HEK293 (cell line): Measurements from ENCODE around the gene VHLL.

Experiments used
- CTCF ChIA-PET: fragments of 350-600 bp; formaldehyde crosslinking; extraction: SDS; loops from one replicate; lab custom pipeline; 2021; ENCODE audit warnings: antibody characterized with exemption; lab: Yijun Ruan, JAX
- POLR2A ChIA-PET: fragments of 300-600 bp; formaldehyde crosslinking; extraction: SDS; loops from one replicate; lab custom pipeline; 2020; ENCODE audit warnings: antibody characterized with exemption, inconsistent platforms; lab: Yijun Ruan, JAX
- H3K27ac ChIP-seq: fragments of 200-500 bp; sonication (Bioruptor generic); 2 replicates; pipeline ENCODE4 v1.5.1; 2014; ENCODE audit warnings: low read depth, low read length, control low read depth, inconsistent platforms; ENCODE audit errors: extremely low read depth
- H3K36me3 ChIP-seq, 2 experiments: fragments of 200-500 bp in 1 of 2; sonication (Bioruptor generic) in 1 of 2; 1 replicate in 1 of 2; 2 replicates in 1 of 2; pipeline ENCODE4 v1.5.1; 2014 to 2017; ENCODE audit warnings: inconsistent platforms in 2 of 2, low read length in 2 of 2; ENCODE audit not compliant: control insufficient read depth in 2 of 2, insufficient read depth in 1 of 2
- H3K4me1 ChIP-seq: fragments of 200-500 bp; sonication (Bioruptor generic); 2 replicates; pipeline ENCODE4 v1.5.1; 2014; ENCODE audit warnings: mild to moderate bottlenecking, low read length, inconsistent platforms; ENCODE audit not compliant: control insufficient read depth, insufficient read depth
- H3K4me3 ChIP-seq: 2 replicates; pipeline ENCODE4 v1.5.1; 2011; ENCODE audit warnings: low read depth, mild to moderate bottlenecking, control low read depth, low read length, moderate library complexity
- H3K9me3 ChIP-seq: fragments of 200-500 bp; sonication (Bioruptor generic); 2 replicates; pipeline ENCODE4 v1.5.1; 2014; ENCODE audit warnings: low read depth, low read length, inconsistent platforms; ENCODE audit not compliant: control insufficient read depth, insufficient read depth
- FEZF1 ChIP-seq: fragments of 450-650 bp; formaldehyde crosslinking; IDR thresholded peaks from 2 replicates; pipeline ENCODE4 v1.5.1; 2016; ENCODE audit warnings: missing biosample characterization, missing genetic modification characterization
- IKZF3 ChIP-seq: fragments of 450-650 bp; IDR thresholded peaks from 2 replicates; pipeline ENCODE4 v1.5.0; 2018; ENCODE audit warnings: missing biosample characterization, mild to moderate bottlenecking, missing genetic modification characterization, moderate library complexity
- KLF17 ChIP-seq: fragments of 450-650 bp; formaldehyde crosslinking; IDR thresholded peaks from 2 replicates; pipeline ENCODE4 v1.5.1; 2016; ENCODE audit warnings: missing biosample characterization, missing genetic modification characterization
- SCRT2 ChIP-seq: fragments of 450-650 bp; formaldehyde crosslinking; IDR thresholded peaks from 2 replicates; pipeline ENCODE4 v1.5.1; 2016; ENCODE audit warnings: missing biosample characterization, missing genetic modification characterization
- ZBTB21 ChIP-seq: fragments of 450-650 bp; formaldehyde crosslinking; IDR thresholded peaks from 2 replicates; pipeline ENCODE4 v1.5.1; 2017; ENCODE audit warnings: missing biosample characterization, missing genetic modification characterization
- ZFP3 ChIP-seq: fragments of 450-650 bp; formaldehyde crosslinking; IDR thresholded peaks from 2 replicates; pipeline ENCODE4 v1.5.1; 2016; ENCODE audit warnings: low read depth, missing biosample characterization, missing genetic modification characterization
- ZNF157 ChIP-seq: fragments of 450-650 bp; formaldehyde crosslinking; IDR thresholded peaks from 2 replicates; pipeline ENCODE4 v1.5.1; 2016; ENCODE audit warnings: missing biosample characterization, missing genetic modification characterization
- ZNF391 ChIP-seq: fragments of 450-650 bp; formaldehyde crosslinking; IDR thresholded peaks from 2 replicates; pipeline ENCODE4 v1.5.1; 2016; ENCODE audit warnings: low read depth, missing biosample characterization, missing genetic modification characterization, borderline replicate concordance
- ZNF404 ChIP-seq: fragments of 450-650 bp; formaldehyde crosslinking; IDR thresholded peaks from 2 replicates; pipeline ENCODE4 v1.5.1; 2017; ENCODE audit warnings: missing biosample characterization, missing genetic modification characterization
- ZNF416 ChIP-seq: fragments of 450-650 bp; formaldehyde crosslinking; IDR thresholded peaks from 2 replicates; pipeline ENCODE4 v1.5.1; 2016; ENCODE audit warnings: missing biosample characterization, missing genetic modification characterization
- ZNF560 ChIP-seq: fragments of 450-650 bp; formaldehyde crosslinking; IDR thresholded peaks from 2 replicates; pipeline ENCODE4 v1.5.1; 2017; ENCODE audit warnings: missing biosample characterization, missing genetic modification characterization, borderline replicate concordance
- ZNF561 ChIP-seq: fragments of 450-650 bp; IDR thresholded peaks from 2 replicates; pipeline ENCODE4 v1.5.1; 2018; ENCODE audit warnings: missing biosample characterization, missing genetic modification characterization, borderline replicate concordance
- ZNF654 ChIP-seq: fragments of 450-650 bp; formaldehyde crosslinking; IDR thresholded peaks from 2 replicates; pipeline ENCODE4 v1.5.1; 2016; ENCODE audit warnings: low read depth, missing biosample characterization, missing genetic modification characterization
- ZNF660 ChIP-seq: fragments of 450-650 bp; IDR thresholded peaks from 2 replicates; pipeline ENCODE4 v1.5.1; 2018; ENCODE audit warnings: missing biosample characterization, mild to moderate bottlenecking, missing genetic modification characterization
- ZNF791 ChIP-seq: fragments of 450-650 bp; formaldehyde crosslinking; IDR thresholded peaks from 2 replicates; pipeline ENCODE4 v1.5.1; 2016; ENCODE audit warnings: missing biosample characterization, missing genetic modification characterization
- ZNF843 ChIP-seq: fragments of 450-650 bp; formaldehyde crosslinking; IDR thresholded peaks from 2 replicates; pipeline ENCODE4 v1.5.1; 2016; ENCODE audit warnings: missing biosample characterization, missing genetic modification characterization
- ZSCAN18 ChIP-seq: fragments of 450-650 bp; formaldehyde crosslinking; IDR thresholded peaks from 2 replicates; pipeline ENCODE4 v1.5.1; 2016; ENCODE audit warnings: missing biosample characterization, missing genetic modification characterization
- TF ChIP-seq, protein P1 (sequence below): fragments of 450-650 bp; formaldehyde crosslinking; IDR thresholded peaks from 2 replicates; pipeline ENCODE4 v1.5.1; 2016; ENCODE audit warnings: missing biosample characterization, missing genetic modification characterization, borderline replicate concordance

The VHLL gene

DNA sequence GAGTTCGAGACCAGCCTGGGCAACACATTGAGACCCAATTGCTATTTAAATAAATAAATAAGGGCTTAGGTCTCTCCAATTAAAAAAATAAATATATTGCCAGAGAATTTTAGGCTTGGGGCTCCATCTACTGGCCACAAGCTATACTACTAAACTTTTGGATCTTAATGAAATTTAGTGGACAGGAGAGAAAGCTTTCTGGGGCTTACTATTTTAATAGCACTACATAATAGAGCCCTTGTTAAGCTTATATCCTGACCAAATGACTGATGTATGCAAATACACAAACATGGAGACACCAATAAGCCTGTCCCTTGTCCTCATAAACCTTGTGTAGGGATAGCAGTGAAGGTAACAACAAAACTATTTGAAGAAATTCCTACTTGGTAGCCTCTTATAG, 20.6 kb upstream of the VHLL start:
- CTCF ChIA-PET = interaction anchor here (0.5 to 2.4 kb wide), 27 partner anchors 9 to 1190 kb away, joined by 3 to 14 read pairs (median 4); partner anchors contain the start of genes CCT3, GLMP and TSACC
- no peaks in the 10 kb centered on the region for H3K4me1 ChIP-seq
- no peak overlapping the region for H3K27ac ChIP-seq
- H3K4me3 ChIP-seq = no peak overlapping the region
- TF ChIP-seq, protein P1, sequence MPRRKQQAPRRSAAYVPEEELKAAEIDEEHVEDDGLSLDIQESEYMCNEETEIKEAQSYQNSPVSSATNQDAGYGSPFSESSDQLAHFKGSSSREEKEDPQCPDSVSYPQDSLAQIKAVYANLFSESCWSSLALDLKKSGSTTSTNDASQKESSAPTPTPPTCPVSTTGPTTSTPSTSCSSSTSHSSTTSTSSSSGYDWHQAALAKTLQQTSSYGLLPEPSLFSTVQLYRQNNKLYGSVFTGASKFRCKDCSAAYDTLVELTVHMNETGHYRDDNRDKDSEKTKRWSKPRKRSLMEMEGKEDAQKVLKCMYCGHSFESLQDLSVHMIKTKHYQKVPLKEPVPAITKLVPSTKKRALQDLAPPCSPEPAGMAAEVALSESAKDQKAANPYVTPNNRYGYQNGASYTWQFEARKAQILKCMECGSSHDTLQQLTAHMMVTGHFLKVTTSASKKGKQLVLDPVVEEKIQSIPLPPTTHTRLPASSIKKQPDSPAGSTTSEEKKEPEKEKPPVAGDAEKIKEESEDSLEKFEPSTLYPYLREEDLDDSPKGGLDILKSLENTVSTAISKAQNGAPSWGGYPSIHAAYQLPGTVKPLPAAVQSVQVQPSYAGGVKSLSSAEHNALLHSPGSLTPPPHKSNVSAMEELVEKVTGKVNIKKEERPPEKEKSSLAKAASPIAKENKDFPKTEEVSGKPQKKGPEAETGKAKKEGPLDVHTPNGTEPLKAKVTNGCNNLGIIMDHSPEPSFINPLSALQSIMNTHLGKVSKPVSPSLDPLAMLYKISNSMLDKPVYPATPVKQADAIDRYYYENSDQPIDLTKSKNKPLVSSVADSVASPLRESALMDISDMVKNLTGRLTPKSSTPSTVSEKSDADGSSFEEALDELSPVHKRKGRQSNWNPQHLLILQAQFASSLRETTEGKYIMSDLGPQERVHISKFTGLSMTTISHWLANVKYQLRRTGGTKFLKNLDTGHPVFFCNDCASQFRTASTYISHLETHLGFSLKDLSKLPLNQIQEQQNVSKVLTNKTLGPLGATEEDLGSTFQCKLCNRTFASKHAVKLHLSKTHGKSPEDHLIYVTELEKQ = no peak
- TF ChIP-seq ZNF654 (tag by site-specific recombination) = peak; percentile 52
- TF ChIP-seq ZFP3 (tag by site-specific recombination) = no peak
- H3K36me3 ChIP-seq = peaks cover 92 to 96% of the 10 kb centered on the region in 2 experiments
- POLR2A ChIA-PET = interaction anchor here (1.4 kb wide), 1 partner anchor 37 kb away, joined by 6 read pairs; the partner anchor contains the start of gene SMG5
- no peaks in the 10 kb centered on the region for H3K9me3 ChIP-seq

GRCh38 chr1:156316909-156317308, 17.8 kb upstream of the VHLL start:
- H3K9me3 ChIP-seq = no peaks in the 10 kb centered on the region
- H3K27ac ChIP-seq = no peak overlapping the region
- CTCF ChIA-PET = no interaction called here
- peaks cover 94 to 100% of the 10 kb centered on the region in 2 experiments for H3K36me3 ChIP-seq
- POLR2A ChIA-PET = interaction anchor here (0.7 to 1.2 kb wide), 2 partner anchors 21 to 195 kb away, joined by 3 read pairs; partner anchors contain the start of genes CCT3 and TSACC
- TF ChIP-seq ZNF416 (no peak), ZNF791 (tag by site-specific recombination) (no peak), ZNF391 (no peak), ZNF660 (tag by site-specific recombination) (no peak), ZBTB21 (tag by site-specific recombination) (no peak), IKZF3 (tag by site-specific recombination) (no peak), SCRT2 (tag by site-specific recombination) (no peak)
- H3K4me3 ChIP-seq = no peak overlapping the region
- no peaks in the 10 kb centered on the region for H3K4me1 ChIP-seq

DNA sequence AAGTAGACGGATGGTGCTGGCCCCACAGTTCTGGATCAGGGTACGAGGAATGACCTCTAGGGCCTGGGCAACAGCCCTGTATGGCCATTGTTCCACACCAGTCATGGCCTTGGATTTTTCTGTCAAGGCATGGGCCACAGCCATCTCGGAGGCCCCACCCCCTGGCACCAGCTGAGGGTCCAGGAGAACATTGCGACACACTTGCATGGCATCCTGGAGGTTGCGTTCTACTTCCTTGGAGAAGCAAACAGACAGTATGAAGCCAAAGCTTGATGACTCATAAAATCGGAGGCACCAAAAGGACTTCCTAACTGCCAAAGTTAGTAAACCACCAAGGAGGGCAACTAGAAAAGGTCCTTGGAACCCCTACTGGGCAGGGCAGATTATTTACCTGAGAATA, 11.9 kb upstream of the VHLL start:
- Histone ChIP-seq H3K9me3 (no peaks in the 10 kb centered on the region), H3K4me3 (no peak overlapping the region), H3K27ac (no peak overlapping the region; the same call in 1 of the 2 replicates), H3K4me1 (no peaks in the 10 kb centered on the region), H3K36me3 (peaks cover 88 to 98% of the 10 kb centered on the region in 2 experiments)
- CTCF ChIA-PET = interaction anchor here (0.6 kb wide), 1 partner anchor 26 kb away, joined by 3 read pairs; no protein-coding TSS in a partner anchor
- POLR2A ChIA-PET = interaction anchor here (1.2 to 1.4 kb wide), 2 partner anchors 28 to 37 kb away, joined by 3 read pairs; no protein-coding TSS in a partner anchor
- TF ChIP-seq ZNF404 (tag by site-specific recombination) (no peak), KLF17 (tag by site-specific recombination) (no peak), ZNF560 (tag by site-specific recombination) (no peak), ZNF843 (no peak), ZNF157 (tag by site-specific recombination) (no peak), FEZF1 (no peak), ZNF561 (tag by site-specific recombination) (no peak), ZSCAN18 (tag by site-specific recombination) (no peak)
